Erythroblast (primary cell): ENCODE data around the gene LDLRAD4.

Experiments used
- GATA1 ChIP-seq: IDR thresholded peaks from 2 replicates; pipeline ENCODE4 v1.6.1; 2011; ENCODE audit warnings: low read depth, mild to moderate bottlenecking, control low read depth, low read length, moderate library complexity
- POLR2A ChIP-seq: IDR thresholded peaks from 2 replicates; pipeline ENCODE4 v1.6.1; 2011; ENCODE audit warnings: mild to moderate bottlenecking, low read length

GRCh38 chr18:13374468-13375301 lies 156.1 kb downstream of the LDLRAD4 start:
- TF ChIP-seq POLR2A (no peak), GATA1 (no peak)
